Stimulated activated CD8-positive, alpha-beta memory T cell treated with anti-CD3 and anti-CD28 coated beads, Interleukin-4, amount 100 ng/mL, for 4 hours (primary cell): ENCODE data around the gene IMPACT.

ENCODE experiments used
- DNase-seq, 2 donors: peaks; one replicate each; pipeline ENCODE4 v3.0.0-alpha.2; 2020; ENCODE audit warnings: low read depth in 2 of 2, low spot score in 1 of 2

The IMPACT gene

GRCh38 chr18:24420551-24420950 lies 5.9 kb upstream of the IMPACT start:
- DNase-seq, result no peak

- no peak for DNase-seq
Measured at GRCh38 chr18:24421831-24422230, 4.6 kb upstream of the IMPACT start.

GRCh38 chr18:24426073-24426397 lies 435 bp upstream of the IMPACT start:
- no peak for DNase-seq

DNA sequence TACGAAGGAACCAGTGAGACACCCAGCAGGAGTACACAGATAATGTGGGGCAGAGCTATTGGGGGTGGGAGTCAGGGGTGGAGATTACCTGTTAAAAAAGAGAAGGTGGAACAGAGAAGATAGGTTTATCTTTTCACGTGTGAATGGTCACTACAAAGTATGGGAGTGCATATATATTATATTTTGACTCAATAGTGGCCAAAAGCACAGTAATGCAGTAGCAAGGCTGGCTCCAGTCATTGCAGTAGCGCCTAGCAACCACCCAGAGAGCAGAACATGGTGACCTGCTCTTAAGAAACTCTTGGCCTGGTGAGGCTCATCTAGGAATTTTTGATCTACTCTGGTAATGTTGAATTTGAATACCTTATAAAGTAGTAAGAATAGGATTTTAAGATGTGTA lies 1.0 kb downstream of the IMPACT start:
- no peak for DNase-seq

GRCh38 chr18:24428709-24429108 lies 2.2 kb downstream of the IMPACT start:
- DNase-seq, result no peak

DNA sequence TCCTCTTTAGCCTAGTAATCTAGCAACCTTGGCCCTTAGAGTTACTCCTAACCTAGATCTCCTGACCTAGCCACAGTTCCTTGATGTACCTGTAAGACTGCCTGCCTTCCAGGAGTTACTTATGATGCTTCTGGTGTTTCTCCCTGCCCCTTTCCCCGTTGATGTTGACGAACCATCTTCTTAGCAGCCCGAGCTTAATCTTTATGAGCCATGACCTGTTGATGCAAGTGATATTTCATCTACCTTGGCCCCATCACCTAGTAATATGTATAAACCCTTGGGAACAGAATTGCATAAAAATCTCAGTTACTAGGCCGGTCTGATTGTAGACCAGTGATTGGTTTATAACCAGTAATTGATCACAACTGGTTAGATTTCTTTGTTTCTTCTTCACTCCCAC lies 2.7 kb downstream of the IMPACT start:
- no peak for DNase-seq

- no peak for DNase-seq
Measured at GRCh38 chr18:24432618-24433017, 6.1 kb downstream of the IMPACT start.

DNA sequence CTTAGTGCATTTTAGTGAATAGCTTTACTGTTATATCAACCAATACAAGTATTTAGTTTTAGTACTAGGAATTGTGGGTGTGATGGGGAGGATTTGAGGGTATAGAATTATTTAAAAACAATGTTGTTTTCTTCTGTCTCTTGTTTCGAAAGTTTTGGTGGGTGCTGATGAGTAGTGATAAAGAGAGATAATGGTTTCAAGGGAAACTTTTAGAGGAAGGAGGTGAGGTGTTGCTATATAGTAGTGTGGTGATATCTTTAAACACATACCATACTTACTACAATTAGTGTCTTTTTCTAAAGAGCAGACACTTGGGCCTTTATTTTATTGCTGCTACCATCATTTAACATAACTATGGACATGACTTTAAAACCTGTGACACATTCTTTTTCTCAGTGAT lies 10.5 kb downstream of the IMPACT start:
- DNase-seq, result no peak

GRCh38 chr18:24443870-24444269 lies 17.4 kb downstream of the IMPACT start:
- DNase-seq, result no peak

GRCh38 chr18:24446453-24446852 lies 20.0 kb downstream of the IMPACT start:
- no peak for DNase-seq

DNA sequence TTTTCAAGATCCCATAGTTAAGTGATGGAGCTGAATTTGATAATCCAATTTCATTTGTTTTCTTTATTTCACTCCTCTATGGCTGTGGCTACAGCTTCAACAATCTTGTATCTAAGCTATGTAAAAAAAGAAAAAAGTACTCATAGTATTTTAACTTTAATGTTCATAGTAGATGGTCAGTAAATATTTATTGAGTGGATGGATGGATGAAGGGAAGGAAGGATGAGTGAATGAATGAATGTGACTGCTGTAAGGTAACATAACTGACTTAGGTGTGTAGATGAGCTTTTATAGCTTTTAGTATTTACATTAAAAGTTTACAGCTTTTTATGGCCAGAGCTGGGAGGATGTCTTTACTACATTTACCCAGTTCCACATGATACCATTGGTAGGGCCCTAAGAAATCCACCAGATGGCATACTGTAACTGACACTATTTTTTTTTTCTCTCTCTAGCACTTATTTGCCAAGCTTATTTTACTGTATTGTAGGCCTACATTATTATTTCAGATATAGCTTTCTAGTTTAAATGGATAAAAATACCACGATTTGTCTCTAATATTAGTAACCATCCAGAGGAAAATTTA lies 20.6 kb downstream of the IMPACT start:
- no peak for DNase-seq

DNA sequence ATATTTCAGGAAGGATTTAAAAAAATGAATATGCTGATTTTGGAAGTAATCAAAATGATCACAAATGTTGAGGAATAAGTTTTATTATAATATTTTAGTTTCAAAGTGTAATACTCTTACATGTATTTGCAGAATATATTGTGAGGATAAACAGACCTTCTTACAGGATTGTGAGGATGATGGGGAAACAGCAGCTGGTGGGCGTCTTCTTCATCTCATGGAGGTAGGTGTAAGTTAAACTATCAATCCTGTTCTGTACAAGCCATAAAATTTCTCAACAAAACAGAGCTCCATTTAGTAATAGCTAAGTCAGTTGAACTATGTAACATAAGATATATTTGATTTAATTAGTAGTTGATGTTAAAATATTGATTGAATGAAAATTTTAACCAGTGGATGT lies 21.5 kb downstream of the IMPACT start:
- no peak for DNase-seq

DNA sequence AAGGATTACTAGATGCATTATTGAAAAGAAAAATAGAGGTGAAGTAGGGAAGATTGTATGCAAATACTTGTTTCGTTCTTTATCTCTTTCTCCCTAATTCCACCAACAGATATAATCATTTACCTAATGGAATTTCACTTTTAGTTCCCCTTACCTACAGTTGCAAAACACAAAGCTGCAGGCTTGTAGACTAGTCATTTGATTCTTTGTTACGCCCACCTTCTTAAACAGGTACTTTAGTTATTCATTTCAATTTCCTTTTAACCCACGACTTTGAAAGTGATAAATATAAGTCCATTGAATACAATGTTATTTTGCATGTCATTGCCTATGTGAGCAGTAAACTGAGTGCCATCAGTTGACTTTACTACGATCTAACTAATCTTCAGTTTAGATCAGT lies 30.1 kb downstream of the IMPACT start:
- no peak for DNase-seq

GRCh38 chr18:24459772-24460171 lies 33.3 kb downstream of the IMPACT start:
- DNase-seq, result no peak

DNA sequence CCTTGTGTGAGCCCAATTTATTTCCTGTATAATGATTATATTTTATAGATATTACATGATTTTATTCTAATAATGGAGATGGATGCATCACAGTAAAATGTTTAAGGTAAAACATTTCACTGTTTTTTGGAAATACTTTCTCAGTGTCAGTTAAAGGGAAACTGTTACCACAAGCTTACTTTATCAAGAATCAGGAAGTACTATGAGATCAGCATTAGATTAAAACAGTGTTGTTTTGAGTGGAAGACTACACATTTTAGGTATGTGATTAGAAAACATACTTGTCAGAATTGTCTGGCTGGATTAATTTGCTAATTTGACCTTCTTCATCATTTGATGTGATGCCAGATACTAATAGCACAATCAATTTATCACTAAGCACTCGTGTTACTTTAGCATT lies 33.9 kb downstream of the IMPACT start, which contains the start of gene HRH4:
Gene HRH4 (plus strand): TSS at position 250 of the 400 bp plus-strand sequence. CDS start 92 bp downstream, at position 342.
- DNase-seq, result no peak

DNA sequence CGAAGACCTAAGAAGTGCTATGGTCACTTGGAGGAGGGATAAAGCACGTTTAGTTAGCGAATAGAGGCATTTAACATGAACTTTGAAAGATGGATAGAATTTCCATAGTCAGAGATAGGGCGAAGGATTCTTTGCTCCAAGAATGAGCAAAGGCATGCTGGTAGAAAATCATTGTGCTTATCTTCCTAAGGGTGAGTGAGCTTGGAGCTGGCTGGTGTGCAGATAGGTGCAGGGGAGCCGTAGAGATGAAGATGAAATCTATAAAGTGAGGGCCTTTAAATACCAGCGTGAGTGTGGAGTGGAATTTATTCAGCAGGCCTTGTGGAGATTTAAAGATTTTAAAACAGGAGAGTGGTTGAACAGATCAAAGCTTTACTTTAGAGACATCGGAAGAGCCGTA lies 35.5 kb downstream of the IMPACT start:
- no peak for DNase-seq

GRCh38 chr18:24462838-24463775 lies 36.6 kb downstream of the IMPACT start:
- DNase-seq, result no peak

GRCh38 chr18:24465486-24465885 lies 39.0 kb downstream of the IMPACT start:
- DNase-seq, result no peak

- no peak for DNase-seq
Measured at GRCh38 chr18:24466771-24467170, 40.3 kb downstream of the IMPACT start.

DNA sequence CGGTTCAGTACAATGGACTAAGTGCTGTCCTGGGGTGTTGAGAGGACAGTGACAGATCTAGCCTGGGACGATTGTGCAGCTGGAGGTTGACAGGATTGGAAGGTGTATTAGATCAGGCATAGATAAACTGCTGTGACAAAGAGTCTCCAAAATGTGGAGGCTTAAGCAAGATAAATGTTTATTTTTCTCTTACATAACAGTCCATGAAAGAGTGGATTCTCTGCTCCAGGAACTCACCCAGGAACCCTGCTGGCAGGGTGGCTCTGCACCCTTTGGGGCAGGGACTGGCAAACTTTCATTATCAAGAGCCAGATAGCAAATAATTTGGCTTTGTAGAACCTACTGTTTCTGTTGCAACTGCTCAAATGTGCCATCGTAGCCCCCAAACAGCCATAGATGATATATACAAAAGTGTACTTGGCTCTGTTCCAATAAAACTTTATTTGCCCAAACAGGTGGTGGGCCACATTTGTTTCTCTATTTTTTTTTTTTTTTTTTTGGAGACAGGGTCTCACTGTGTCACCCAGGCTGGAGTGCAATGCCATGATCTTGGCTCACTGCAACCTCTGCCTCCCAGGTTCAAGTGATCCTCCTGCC lies 43.6 kb downstream of the IMPACT start:
- no peak for DNase-seq

DNA sequence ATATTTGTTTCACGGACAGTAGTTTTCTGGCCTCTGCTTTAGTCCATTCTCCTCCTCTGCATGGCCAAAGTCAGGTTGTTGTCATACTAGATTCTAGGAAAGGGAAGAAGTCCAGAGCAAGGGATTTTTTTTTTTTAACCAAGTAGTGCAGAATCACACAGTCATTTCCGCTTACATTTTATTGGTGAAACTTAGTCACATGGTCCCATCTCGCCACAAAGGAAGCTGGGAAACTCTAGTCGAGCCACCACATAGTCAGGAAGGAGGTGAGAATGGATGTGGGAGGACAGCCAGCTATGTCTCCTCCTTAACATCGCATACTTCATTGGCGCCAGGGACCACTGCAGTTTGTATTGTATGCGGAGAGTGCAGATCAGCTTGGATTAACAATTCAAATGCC lies 44.3 kb downstream of the IMPACT start:
- no peak for DNase-seq

GRCh38 chr18:24472591-24472990 lies 46.1 kb downstream of the IMPACT start:
- no peak for DNase-seq
